HG03571 (cell line): ENCODE results near the gene KNDC1.
"Not testable (repeated sequence)": the region's sequence is repeated elsewhere in the genome, so short reads cannot be mapped to it uniquely, and the experiment has no call there.

Experiments
- ATAC-seq: cut with Tn5 transposase; IDR thresholded peaks from one replicate; pipeline ENCODE4 v1.9.1; 2021; ENCODE audit not compliant: unreplicated experiment

The KNDC1 gene, protein sequence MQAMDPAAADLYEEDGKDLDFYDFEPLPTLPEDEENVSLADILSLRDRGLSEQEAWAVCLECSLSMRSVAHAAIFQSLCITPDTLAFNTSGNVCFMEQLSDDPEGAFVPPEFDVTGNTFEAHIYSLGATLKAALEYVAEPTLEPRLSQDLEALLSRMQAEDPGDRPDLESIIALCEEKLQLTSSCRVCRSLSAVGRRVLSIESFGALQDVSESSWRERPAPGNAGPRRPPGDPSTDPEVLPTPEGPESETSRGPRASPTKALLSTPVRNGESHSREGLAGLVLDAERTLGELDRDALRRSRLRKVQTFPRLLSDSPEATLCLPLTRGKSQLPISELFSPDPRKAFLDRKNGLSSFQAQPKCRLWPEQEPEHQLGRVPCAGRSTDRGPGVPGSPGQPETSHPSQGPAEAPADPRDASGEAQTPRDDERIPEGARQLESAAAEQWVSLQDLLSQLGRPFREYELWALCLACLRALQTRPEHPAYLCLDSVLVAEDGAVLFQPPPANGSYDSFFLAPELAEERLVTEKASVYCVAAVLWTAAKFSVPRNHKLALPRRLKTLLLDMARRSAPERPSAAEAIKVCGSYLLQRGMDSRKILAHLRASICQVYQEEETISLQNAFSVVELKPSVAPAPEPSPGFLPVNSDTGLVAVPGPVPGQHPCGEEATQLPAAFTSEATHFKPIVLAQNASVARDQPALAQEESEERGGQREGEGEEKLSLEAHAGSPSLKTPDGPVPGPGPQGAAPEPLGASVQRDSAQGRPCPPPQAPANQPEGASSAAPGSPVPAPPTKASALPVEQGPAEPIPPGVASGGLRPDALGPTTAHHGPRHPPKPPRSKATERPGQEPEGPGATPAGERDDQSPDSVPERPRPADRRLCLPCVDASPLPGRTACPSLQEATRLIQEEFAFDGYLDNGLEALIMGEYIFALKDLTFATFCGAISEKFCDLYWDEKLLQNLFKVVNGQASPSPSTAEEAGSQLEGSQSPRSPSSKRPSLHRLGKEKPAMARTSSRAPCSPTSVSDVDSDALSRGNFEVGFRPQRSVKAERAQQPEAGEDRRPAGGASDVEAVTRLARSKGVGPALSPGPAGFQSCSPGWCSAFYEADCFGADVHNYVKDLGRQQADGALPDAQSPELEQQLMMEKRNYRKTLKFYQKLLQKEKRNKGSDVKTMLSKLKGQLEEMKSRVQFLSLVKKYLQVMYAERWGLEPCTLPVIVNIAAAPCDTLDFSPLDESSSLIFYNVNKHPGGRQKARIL (N-terminal part only)

DNA sequence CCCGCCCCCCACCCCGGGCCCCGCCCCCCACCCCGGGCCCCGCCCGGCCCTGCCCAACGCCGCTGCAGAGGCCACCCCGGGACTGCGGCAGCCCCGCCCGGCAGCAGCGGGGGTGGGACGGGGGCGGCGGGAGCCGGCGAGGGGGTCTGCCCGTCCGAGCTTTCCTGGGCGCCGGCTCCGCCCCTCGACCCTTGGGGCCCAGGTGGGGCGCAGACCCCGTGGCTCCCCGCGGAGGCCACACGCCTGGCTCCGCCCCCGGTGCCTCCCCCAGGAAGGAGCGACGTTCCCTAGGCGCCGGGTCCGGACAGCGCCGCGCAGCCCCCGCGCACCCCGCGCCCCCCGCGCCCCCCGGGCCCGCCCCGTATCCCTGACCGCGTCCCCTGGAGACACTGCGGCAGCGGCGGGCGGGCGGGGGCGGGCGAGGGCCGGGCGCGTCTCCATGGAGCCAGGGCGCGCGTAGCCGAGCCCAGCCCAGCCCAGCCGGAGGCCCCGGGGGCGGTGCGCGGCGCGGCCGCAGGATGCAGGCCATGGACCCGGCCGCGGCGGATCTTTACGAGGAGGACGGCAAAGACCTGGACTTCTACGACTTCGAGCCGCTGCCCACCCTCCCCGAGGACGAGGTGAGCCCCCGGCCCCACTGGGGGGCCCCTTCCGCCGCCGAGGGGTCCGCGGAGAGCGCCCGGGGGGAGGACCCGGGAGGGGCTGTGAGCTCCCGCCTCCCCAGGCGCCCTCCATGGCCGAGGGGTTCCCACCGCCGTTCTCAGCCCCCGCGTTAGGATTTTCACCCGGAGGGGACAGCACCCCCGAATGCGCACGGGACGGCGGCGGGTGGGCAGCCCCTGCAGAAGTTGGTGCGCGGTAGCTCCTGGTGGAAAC, at the start of gene KNDC1:
KNDC1 (plus strand) TSS at position 270 of the 876 bp plus-strand sequence; CDS start at position 519, 249 bp downstream.
- ATAC-seq, result no peak

DNA sequence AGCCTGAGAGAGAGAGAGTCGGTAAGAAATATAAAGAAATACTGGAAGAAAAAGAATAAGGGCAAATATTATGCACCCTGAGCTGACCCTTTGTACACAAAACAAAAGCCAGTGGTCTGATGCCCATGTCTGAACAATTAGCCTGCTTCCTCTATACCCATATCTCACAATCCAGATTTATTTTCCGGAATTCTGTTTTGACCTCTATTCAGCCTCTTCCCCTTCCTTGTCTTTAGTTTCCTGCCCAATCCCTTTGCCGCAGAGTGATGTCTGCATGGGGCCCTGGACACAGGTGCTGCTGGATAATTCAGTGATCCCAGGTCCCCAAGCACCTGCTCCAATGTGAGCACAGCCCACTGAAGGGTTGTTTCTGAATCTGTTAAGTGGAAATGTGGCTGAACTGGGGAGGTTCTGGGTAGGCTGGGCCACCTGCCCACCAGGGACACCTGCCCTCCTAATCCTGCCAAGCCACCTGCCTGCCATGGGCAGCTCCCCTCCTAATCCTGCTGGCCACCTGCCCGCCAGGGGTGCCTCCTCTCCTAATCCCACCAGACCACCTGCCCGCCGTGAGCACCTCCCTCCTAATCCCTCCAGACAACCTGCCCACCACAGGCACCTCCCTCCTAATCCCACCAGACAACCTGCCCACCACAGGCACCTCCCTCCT, 49.3 kb upstream of the KNDC1 start:
- ATAC-seq, result no peak

- not testable (repeated sequence) for ATAC-seq
Measured at GRCh38 chr10:133111640-133112039, 48.4 kb upstream of the KNDC1 start.

DNA sequence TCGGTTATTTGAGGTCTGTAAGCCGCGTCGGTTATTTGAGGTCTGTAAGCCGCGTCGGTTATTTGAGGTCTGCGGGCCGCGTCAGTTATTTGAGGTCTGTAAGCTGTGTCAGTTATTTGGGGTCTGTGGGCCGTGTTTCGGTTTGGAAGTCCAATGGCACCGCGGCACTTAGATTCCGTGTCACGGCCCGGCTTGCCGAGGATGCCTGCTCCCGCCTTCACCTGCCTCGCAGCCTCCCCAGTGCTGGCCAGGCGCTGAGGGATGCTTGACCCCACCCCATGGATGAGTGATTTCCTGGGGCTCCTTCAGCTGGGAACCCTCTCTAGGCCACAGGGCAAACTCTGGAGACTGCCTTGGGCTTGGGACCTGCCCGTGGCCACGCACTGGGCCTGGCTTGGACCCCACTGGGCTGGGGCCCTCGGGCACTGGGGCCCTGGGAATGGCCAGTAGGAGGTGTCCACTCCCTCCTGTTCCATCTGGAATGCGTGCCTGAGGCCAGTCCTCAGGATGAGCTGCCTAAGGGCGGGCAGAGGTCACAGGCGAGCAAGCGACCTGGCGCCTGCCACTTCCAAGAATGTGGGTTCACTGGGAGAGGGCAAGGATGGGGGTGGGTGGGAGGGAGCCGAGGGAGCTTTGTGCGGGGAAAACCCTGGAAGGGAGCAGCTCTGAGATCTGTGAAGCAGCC, 46.7 kb upstream of the KNDC1 start:
- no peak for ATAC-seq

DNA sequence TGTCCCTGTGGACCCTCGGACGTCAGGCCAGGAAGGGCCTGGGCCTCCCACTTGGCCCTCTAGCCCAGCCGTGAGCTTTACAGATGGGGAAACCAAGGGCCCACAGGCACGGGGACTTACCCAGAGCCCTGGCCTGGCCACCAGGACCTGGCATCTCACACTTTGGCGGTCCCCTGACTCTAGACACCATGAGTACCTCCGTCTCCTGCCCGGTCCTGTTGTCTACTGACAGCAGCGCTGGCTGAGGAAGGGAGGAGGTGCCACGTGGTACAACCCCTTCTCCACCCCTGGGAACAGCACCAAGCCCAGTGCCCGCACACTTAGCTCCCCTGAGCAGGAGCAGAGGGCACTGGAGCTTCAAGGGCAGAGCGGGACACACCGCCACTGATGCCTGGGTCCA, 46.2 kb upstream of the KNDC1 start:
- no peak for ATAC-seq

DNA sequence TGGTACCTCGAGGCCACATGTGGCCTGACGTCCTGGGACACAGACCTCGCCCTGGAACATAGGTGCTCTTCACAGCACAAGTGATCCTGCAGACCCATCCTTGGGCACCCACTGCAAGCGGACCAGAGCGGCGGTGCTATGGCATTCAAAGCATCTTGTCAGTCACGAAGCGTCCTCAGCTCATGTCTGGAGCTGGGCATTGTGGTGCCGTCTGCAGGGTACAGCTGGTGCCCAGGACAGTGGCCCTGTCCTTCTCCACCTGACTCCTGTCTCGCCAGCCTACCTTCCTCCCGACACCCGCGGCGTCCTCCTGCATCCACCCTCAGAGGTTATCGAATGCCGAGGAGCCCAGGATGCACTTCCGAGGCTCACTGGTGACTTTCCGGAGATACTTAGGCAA, 45.8 kb upstream of the KNDC1 start:
- no peak for ATAC-seq

- no peak for ATAC-seq
Measured at GRCh38 chr10:133114726-133115452, 45.1 kb upstream of the KNDC1 start.

GRCh38 chr10:133115453-133115842, 44.6 kb upstream of the KNDC1 start:
- ATAC-seq, result no peak

DNA sequence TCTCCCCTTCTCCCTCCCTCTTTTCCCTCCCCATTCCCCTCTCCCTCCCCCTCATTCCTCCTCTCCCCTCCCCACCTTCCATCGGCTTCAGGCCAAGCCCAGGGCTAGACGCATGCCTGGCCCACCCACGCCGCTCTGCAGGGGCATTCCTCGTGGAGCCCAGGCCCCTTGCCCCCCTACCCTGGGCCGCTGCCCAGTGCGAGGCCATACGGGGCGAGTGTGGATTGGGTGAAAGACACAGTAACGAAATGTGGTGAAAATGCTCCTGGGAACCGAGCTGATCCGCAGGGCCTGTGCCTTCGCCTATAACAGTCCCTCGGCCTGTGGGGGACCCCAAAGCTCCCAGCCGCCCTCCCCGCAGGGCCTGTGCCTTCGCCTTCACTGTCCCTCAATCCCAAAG, 44.0 kb upstream of the KNDC1 start:
- ATAC-seq, result no peak

DNA sequence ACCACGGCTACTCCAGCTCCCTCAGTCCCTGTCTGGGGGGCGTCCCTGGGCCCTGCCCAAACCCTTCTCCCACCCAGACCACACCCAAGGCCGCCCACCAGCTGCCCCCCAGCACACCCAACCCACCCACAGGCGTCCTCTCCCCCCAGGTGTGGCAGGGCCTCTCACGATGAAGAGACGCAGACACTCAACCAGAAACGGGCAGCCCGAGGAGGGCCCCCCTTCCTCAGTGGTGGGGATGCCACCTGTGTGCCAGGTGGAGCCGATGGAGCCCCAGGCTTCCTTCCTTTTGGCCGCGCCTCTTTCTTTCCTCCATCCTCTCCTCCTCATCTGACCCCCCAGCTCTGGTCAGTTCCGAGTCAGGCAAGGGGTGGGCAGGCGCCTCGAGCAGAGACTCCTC, 43.6 kb upstream of the KNDC1 start:
- ATAC-seq, result no peak

DNA sequence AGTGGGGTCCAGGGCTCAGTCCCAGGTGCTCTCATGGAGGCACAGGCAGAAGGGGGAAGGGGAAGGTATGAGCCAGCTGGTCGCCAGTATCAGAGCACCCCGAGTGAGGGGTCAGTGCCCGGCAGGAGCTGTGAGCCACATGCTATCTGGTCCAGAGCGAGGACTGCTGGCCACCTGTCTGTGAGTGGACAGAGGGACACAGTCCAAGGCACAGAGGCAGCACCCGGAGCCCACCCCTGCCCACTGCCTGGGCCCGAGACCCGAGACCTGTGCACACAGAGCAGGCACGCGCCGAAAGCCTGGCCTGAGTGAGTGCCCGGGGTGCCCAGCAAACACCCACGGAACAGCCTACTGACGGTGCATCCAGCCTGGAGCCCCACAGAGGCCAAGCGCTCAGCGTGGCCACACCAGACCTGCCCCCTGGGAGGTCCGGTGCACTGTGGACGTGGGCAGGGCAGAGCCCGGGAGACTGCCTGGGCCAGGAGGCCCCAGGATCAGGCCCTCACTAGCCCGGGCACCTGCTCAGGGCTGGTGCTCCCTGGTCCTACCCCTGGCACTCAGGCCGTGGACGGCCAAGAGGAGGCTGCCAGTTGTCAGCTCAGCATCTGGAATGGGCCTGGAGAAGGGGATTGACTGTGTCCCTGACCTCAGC, 42.9 kb upstream of the KNDC1 start:
- ATAC-seq, result no peak

GRCh38 chr10:133117688-133118071, 42.3 kb upstream of the KNDC1 start:
- ATAC-seq, result no peak

- no peak for ATAC-seq
Measured at GRCh38 chr10:133121479-133121878, 38.5 kb upstream of the KNDC1 start.

- no peak for ATAC-seq
Measured at GRCh38 chr10:133122171-133122935, 37.7 kb upstream of the KNDC1 start.

DNA sequence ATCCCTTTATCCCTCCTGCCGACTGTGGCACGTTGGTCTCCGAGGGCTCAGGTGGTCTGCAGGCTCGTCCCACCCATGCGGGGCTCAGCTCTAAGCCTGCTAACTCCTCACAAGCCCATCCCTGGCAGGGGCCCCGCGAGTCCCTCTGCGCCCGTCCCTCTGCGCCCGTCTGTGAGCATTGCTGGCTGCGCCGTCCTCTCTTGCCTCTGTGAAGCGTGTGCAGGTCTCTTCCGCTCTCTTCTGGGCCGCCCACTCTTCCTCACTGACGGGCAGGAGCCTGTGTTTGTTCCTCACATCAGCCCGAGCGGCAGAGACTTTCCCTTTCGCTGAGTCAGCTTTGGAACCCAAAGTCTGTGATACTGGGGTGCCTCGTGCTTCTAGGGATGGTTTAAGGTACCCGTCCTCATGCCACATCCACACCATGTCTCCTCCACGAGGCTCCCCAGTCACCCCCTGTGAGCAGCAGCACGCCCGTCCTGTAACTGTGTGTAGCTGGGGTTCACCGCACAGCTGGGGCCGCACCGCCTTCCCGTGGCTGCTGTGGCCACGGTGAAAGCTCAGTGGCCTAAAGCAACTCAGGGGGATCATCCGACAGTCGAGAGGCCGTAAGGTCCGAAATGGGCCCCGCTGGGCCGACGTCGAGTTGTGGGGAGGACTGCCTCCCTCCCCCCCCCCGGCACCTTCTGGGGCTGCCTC, 36.8 kb upstream of the KNDC1 start:
- ATAC-seq, result no peak

DNA sequence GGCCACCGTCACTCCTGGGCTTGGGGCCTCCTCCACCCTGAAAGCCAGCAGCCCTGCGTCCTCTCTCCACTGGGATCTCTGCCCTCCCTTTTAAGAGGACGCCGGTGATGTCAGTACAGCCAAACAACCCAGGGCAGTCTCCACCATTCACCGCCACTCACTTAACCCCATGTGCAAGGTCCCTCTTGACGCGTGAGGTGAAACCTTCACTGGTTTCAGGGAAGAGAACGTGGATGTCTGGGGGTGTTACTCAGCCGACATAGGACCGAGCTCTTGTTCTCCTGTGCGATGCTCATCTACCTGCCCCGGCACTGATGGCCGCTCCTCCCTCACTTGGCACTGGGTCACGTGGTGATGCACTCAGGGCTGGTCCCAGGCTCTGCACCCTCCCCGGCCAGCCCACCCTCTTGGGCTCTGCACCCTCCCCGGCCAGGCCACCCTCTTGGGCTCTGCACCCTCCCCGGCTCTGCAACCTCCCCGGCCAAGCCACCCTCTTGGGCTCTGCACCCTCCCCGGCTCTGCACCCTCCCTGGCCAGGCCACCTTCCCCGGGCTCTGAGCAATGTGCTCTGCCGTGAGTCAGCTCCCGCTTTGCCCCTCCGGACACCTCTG, 36.2 kb upstream of the KNDC1 start:
- ATAC-seq, result no peak
